GM19397 (cell line): ENCODE data around the gene PPP6R3.

Experiments used
- ATAC-seq: cut with Tn5 transposase; IDR thresholded peaks from one replicate; pipeline ENCODE4 v1.9.1; 2021; ENCODE audit warnings: mild to moderate bottlenecking, moderate library complexity; ENCODE audit not compliant: unreplicated experiment

PPP6R3 gene

GRCh38 chr11:68488623-68489022 is 28.1 kb downstream of the PPP6R3 start:
- no peak for ATAC-seq

- ATAC-seq: no peak
Observed at GRCh38 chr11:68495220-68495729, 34.7 kb downstream of the PPP6R3 start.

GRCh38 chr11:68495872-68496271 is 35.3 kb downstream of the PPP6R3 start:
- no peak for ATAC-seq

- ATAC-seq: no peak
Observed at GRCh38 chr11:68497761-68498160, 37.2 kb downstream of the PPP6R3 start.

- ATAC-seq: no peak
Observed at GRCh38 chr11:68498321-68498720, 37.8 kb downstream of the PPP6R3 start.

- no peak for ATAC-seq
Observed at GRCh38 chr11:68498903-68499883, 38.6 kb downstream of the PPP6R3 start.

- ATAC-seq: no peak
Observed at GRCh38 chr11:68500206-68500605, 39.7 kb downstream of the PPP6R3 start.

- ATAC-seq: no peak
Observed at GRCh38 chr11:68501813-68502212, 41.3 kb downstream of the PPP6R3 start.

GRCh38 chr11:68503251-68503687 is 42.7 kb downstream of the PPP6R3 start:
- ATAC-seq: no peak

- ATAC-seq: no peak
Observed at GRCh38 chr11:68503792-68504191, 43.2 kb downstream of the PPP6R3 start.

GRCh38 chr11:68504432-68505066 is 44.0 kb downstream of the PPP6R3 start:
- ATAC-seq: no peak

- no peak for ATAC-seq
Observed at GRCh38 chr11:68505596-68505995, 45.0 kb downstream of the PPP6R3 start.

GRCh38 chr11:68506908-68507307 is 46.4 kb downstream of the PPP6R3 start:
- ATAC-seq: no peak

- ATAC-seq: no peak
Observed at GRCh38 chr11:68508425-68508824, 47.9 kb downstream of the PPP6R3 start.

- ATAC-seq: no peak
Observed at GRCh38 chr11:68509066-68509465, 48.5 kb downstream of the PPP6R3 start.

GRCh38 chr11:68513930-68514487 is 53.5 kb downstream of the PPP6R3 start:
- ATAC-seq: no peak

GRCh38 chr11:68517121-68517741 is 56.7 kb downstream of the PPP6R3 start:
- no peak for ATAC-seq

GRCh38 chr11:68518191-68518590 is 57.6 kb downstream of the PPP6R3 start:
- ATAC-seq: no peak

GRCh38 chr11:68521969-68522652 is 61.6 kb downstream of the PPP6R3 start:
- no peak for ATAC-seq

- ATAC-seq: no peak
Observed at GRCh38 chr11:68523033-68523432, 62.5 kb downstream of the PPP6R3 start.
